PFSK-1 (cell line): ENCODE data around the gene PRDM9.

ENCODE experiments used
- POLR2AphosphoS5 ChIP-seq: IDR thresholded peaks from 2 replicates; pipeline ENCODE4 v1.6.1; 2012; ENCODE audit warnings: low read depth, mild to moderate bottlenecking, control low read depth, low read length, moderate library complexity
- TF ChIP-seq, protein P1 (sequence below), 2 experiments: IDR thresholded peaks; 2 replicates each; pipeline versions ENCODE4 v1.6.1 to v1.8.0; 2011 to 2012; ENCODE audit warnings: low read depth in 2 of 2, low read length in 2 of 2, control low read depth in 1 of 2, inconsistent platforms in 1 of 2, mild to moderate bottlenecking in 1 of 2, moderate library complexity in 1 of 2; ENCODE audit not compliant: insufficient read depth in 1 of 2

DNA sequence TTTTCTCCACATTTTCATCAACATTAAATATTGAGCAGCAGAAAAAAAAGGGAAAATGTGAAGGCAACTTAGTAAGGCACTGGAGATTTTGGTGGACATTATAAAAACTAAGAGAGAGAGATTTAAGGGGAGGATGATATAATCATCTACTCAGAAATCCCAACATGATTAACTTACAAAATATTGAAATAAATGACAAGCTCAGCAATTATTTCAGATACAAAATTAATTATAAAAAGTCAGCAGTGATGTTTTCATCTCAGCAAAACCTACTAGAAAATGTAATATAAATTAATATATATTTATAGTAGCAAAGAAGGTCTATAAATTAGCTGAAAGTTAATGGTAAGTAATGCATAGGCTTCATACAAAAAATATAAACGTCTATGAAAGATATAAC lies 30.8 kb upstream of the PRDM9 start:
- TF ChIP-seq, protein P1, sequence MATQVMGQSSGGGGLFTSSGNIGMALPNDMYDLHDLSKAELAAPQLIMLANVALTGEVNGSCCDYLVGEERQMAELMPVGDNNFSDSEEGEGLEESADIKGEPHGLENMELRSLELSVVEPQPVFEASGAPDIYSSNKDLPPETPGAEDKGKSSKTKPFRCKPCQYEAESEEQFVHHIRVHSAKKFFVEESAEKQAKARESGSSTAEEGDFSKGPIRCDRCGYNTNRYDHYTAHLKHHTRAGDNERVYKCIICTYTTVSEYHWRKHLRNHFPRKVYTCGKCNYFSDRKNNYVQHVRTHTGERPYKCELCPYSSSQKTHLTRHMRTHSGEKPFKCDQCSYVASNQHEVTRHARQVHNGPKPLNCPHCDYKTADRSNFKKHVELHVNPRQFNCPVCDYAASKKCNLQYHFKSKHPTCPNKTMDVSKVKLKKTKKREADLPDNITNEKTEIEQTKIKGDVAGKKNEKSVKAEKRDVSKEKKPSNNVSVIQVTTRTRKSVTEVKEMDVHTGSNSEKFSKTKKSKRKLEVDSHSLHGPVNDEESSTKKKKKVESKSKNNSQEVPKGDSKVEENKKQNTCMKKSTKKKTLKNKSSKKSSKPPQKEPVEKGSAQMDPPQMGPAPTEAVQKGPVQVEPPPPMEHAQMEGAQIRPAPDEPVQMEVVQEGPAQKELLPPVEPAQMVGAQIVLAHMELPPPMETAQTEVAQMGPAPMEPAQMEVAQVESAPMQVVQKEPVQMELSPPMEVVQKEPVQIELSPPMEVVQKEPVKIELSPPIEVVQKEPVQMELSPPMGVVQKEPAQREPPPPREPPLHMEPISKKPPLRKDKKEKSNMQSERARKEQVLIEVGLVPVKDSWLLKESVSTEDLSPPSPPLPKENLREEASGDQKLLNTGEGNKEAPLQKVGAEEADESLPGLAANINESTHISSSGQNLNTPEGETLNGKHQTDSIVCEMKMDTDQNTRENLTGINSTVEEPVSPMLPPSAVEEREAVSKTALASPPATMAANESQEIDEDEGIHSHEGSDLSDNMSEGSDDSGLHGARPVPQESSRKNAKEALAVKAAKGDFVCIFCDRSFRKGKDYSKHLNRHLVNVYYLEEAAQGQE (IDR thresholded peaks at IDR 0.05; ENCODE audit: insufficient read depth in 1 of 2, low read depth in 2 of 2, low read length in 2 of 2) = no peak
- TF ChIP-seq POLR2AphosphoS5 = no peak
